HCT116 (cell line): Measurements from ENCODE around the gene MYH14.

Source experiments
- POLR2AphosphoS5 ChIP-seq: IDR thresholded peaks from 2 replicates; pipeline ENCODE4 v1.6.1; 2011; ENCODE audit warnings: mild to moderate bottlenecking, low read depth, low read length, moderate library complexity
- TF ChIP-seq, protein P1 (sequence below), 3 experiments: fragments of 200-600 bp in 1 of 3; sonication (generic) in 1 of 3; IDR thresholded peaks in 2 of 3; conservative IDR thresholded peaks in 1 of 3; 2 replicates each; pipeline ENCODE4 v1.5.1; 2012 to 2017; ENCODE audit warnings: low read depth in 2 of 3, low read length in 2 of 3, antibody characterized with exemption in 1 of 3, borderline replicate concordance in 1 of 3, control low read depth in 1 of 3, mild to moderate bottlenecking in 1 of 3, mixed read lengths in 1 of 3, mixed run types in 1 of 3, moderate library complexity in 1 of 3; ENCODE audit not compliant: insufficient read depth in 1 of 3
- TF ChIP-seq, protein P2 (sequence below): IDR thresholded peaks from 2 replicates; pipeline ENCODE4 v1.6.1; 2012; ENCODE audit warnings: low read depth

DNA sequence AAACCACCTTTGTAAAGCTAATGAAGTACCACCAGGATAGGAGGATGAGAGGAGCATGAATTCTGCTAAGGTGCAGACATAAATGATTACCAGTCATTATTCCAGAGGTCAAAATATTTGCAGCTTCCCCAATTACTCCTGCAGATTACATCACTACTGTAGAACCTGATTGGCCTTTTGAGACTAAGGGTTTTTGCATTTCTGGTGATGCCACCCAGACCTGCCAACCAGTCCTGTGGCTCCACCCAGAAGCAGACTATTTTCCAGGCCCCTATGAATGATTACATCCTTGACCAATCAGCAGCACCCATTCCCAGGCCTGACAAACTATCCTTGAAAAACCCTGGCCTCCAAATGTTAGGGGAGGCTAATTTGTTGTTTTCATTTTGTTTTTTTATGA, 136.9 kb downstream of the MYH14 start:
- TF ChIP-seq, protein P1, sequence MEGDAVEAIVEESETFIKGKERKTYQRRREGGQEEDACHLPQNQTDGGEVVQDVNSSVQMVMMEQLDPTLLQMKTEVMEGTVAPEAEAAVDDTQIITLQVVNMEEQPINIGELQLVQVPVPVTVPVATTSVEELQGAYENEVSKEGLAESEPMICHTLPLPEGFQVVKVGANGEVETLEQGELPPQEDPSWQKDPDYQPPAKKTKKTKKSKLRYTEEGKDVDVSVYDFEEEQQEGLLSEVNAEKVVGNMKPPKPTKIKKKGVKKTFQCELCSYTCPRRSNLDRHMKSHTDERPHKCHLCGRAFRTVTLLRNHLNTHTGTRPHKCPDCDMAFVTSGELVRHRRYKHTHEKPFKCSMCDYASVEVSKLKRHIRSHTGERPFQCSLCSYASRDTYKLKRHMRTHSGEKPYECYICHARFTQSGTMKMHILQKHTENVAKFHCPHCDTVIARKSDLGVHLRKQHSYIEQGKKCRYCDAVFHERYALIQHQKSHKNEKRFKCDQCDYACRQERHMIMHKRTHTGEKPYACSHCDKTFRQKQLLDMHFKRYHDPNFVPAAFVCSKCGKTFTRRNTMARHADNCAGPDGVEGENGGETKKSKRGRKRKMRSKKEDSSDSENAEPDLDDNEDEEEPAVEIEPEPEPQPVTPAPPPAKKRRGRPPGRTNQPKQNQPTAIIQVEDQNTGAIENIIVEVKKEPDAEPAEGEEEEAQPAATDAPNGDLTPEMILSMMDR (IDR thresholded peaks at IDR 0.05 in 2 of 3, conservative IDR thresholded peaks at IDR 0.05 in 1 of 3; ENCODE audit: borderline replicate concordance in 1 of 3, insufficient read depth in 1 of 3, low read depth in 2 of 3, low read length in 2 of 3) = no peak
- TF ChIP-seq, protein P2, sequence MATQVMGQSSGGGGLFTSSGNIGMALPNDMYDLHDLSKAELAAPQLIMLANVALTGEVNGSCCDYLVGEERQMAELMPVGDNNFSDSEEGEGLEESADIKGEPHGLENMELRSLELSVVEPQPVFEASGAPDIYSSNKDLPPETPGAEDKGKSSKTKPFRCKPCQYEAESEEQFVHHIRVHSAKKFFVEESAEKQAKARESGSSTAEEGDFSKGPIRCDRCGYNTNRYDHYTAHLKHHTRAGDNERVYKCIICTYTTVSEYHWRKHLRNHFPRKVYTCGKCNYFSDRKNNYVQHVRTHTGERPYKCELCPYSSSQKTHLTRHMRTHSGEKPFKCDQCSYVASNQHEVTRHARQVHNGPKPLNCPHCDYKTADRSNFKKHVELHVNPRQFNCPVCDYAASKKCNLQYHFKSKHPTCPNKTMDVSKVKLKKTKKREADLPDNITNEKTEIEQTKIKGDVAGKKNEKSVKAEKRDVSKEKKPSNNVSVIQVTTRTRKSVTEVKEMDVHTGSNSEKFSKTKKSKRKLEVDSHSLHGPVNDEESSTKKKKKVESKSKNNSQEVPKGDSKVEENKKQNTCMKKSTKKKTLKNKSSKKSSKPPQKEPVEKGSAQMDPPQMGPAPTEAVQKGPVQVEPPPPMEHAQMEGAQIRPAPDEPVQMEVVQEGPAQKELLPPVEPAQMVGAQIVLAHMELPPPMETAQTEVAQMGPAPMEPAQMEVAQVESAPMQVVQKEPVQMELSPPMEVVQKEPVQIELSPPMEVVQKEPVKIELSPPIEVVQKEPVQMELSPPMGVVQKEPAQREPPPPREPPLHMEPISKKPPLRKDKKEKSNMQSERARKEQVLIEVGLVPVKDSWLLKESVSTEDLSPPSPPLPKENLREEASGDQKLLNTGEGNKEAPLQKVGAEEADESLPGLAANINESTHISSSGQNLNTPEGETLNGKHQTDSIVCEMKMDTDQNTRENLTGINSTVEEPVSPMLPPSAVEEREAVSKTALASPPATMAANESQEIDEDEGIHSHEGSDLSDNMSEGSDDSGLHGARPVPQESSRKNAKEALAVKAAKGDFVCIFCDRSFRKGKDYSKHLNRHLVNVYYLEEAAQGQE = no peak
- no peak for TF ChIP-seq POLR2AphosphoS5
